GM19397 (cell line): ENCODE measurements around the gene MCF2L2.
"Not testable (repeated sequence)": the region's sequence is repeated elsewhere in the genome, so short reads cannot be mapped to it uniquely, and the experiment has no call there.

ENCODE experiments used
- ATAC-seq: cut with Tn5 transposase; IDR thresholded peaks from one replicate; pipeline ENCODE4 v1.9.1; 2021; ENCODE audit warnings: mild to moderate bottlenecking, moderate library complexity; ENCODE audit not compliant: unreplicated experiment

MCF2L2 gene

DNA sequence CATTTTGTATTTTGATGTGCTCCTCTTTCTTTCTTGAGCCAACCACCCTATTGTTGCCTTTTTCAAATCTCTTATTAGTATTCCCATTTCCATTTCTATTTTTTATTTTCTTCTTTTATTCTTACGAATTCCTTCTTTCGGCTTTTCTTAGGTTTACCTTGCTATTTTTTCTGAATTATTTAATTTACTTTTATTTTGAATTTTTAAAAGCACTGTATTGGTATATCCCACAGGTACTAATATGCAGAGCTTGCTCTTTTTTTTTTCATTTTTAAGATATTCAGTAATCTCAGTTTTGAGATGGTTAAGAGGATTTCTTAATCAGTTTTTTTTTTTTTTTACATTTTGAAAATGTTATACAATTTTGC, 18.4 kb upstream of the MCF2L2 start:
- ATAC-seq = no peak

GRCh38 chr3:183444748-183445147, 16.3 kb upstream of the MCF2L2 start:
- ATAC-seq = no peak

GRCh38 chr3:183443395-183444385, 15.3 kb upstream of the MCF2L2 start:
- ATAC-seq = no peak

DNA sequence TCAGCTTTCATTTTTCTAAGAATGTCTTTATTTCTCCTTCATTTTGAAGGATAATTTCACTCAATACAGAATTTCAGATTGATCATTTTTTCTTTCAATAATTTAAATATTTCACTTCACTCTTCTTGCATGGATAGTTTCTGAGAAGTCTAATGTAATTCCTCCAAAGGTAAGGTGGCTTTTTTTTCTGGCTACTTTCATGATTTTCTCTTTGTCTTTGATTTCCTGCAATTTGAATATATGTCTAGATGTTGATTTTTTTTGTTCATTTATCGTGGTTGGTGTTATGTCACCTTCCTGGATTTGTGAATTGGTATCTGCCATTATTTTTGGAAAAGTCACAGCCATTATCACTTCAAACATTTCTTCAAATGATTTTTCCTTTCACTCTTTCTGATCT, 14.6 kb upstream of the MCF2L2 start:
- ATAC-seq = no peak

GRCh38 chr3:183440521-183440920, 12.1 kb upstream of the MCF2L2 start:
- ATAC-seq = not testable (repeated sequence)

DNA sequence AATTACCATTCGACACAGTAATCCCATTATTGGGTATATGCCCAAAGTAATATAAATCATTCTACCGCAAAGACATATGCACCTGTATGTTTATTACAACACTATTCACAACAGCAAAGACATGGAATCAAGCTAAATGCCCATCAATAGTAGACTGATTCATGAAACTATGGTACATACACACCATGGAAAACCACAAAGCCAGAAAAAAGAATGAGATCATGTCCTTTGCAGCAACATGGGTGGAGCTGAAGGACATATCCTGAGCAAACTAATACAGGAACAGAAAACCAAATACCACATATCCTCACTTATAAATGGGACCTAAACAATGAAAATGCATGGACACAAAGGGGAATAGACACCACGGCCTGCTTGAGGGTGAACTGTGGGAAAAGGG, 11.1 kb upstream of the MCF2L2 start:
- no peak for ATAC-seq

DNA sequence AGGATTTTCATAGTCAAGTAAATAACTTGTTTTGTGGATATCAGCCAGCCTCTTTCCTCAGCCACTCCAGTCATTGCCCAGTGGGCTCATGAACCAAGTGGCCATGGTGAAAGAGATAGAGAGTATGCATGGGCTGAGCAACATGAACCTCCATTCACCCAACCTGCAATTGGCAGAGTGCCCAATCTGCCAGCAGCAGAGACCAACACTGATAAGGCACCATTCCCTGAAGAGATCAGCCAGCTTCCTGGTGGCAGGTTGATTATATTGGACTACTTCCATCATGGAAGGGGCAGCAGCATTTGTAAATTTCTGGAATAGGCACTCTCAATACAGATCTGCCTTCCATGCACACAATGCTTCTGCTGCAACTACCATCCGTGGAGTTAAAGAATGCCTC, 10.3 kb upstream of the MCF2L2 start:
- no peak for ATAC-seq

DNA sequence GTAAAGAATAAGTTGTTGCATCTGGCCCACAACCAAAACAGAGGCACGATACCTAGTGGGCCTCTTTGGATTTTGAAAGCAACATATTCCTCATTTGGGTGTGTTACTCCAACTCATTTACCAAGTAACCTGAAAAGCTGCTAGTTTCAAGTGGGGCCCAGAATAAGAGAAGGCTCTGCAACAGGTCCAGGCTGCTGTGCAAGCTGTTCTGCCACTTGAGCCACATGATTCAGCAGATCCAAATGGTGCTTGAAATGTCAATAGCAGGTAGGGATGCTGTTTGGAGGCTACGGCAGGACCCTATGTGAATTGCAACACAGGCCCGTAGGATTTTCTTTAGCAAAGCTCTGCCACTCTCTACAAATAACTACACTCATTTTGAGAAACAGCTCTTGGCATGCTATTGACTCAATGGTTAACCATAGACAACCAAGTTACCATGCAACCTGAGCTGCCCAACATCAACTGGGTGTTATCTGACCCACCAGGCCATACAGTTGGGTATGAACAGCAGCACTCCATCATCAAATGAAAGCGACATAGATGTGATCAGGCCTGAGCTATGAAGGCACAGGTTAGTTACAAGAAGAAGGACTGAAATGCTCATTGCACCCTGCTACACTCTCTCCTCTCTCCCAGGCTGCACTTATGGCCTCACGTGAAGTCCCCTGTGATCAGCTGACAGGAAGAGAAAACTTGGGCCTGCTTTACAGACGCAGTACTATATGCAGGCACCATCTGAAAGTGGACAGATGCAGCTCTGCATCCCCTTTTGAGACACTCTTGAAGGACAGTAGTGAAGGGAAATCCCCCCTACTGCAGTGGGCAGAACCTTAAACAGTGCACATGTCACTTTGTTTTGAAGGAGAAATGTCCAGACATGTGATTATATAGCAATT, 9.5 kb upstream of the MCF2L2 start:
- no peak for ATAC-seq

GRCh38 chr3:183437061-183437460, 8.6 kb upstream of the MCF2L2 start:
- no peak for ATAC-seq

- ATAC-seq = peak; percentile 68
These were observed 7.2 kb upstream of the MCF2L2 start for GRCh38 chr3:183435661-183436060.

DNA sequence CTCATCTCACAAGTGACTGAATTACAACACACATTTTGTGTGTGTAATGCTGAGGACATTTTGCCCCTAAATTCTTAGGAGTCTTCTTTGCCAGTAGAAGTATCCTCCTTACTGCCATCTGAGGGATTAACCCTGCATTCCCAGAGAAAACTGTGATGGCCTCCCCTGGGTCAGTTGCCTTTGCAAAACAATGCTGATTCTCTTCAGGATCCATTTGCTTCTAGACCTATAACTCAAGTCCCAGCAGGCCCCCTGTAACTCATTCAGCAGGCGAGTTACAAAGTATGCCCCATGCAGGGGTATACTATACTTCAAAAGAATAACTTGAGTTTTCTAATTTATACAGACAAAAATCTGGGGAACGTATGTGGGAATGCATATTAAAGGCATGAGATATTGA, 6.6 kb upstream of the MCF2L2 start:
- ATAC-seq = no peak

DNA sequence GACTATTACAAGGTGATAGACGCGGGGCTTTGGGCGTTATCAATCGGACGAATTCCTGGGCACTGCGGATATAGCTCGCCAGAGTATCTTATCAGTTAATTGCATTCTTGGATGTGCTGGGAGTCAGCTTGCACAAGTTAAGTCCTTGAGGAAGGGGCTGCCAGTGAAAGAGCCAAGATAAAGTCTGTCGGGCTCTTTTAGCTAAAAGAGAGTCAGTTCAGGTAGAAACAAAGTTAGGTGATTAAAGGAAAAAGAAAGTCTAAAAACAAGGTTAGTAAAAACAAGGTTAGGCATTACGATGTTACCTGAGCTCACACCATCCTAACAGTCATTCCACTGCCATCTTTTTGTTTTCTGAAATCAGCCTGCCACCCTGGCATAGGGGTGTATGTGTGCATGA, 6.1 kb upstream of the MCF2L2 start:
- no peak for ATAC-seq

DNA sequence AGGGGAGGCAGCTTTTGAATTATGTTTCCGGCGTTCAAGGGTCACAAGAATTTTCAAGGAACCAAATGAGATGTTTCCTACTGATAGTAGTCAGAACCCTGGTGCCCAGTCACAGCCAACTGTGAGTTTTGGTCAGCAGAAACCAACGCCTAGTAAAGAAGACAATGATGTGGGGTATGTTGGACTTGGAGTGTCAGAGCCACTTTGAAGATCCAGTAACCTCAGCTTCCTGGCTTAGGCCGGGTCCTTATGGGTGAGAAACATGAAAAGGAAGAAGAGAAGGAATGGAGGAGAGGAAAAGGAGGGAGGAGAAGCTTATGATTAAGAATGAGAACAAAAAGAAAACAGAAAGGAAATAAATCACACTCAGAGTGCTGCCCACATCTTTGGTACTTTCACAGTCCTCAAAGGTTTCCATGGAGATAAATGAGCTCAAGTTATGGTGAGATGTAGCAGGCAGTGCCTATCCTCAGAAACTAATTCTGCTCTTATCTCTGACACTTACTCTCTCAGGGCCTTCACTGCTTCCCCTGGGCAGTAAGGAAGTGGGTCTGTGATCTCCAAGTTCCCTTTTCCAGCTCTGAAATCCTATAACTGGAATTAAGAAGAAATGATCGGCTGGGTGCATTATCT, 2.0 kb upstream of the MCF2L2 start:
- no peak for ATAC-seq

- no peak for ATAC-seq
These were observed 458 bp downstream of the MCF2L2 start for GRCh38 chr3:183427876-183428446.

- no peak for ATAC-seq
These were observed 1.1 kb downstream of the MCF2L2 start for GRCh38 chr3:183427196-183427875.

GRCh38 chr3:183418807-183419206, 9.6 kb downstream of the MCF2L2 start:
- not testable (repeated sequence) for ATAC-seq

GRCh38 chr3:183411216-183411922, 17.1 kb downstream of the MCF2L2 start:
- ATAC-seq = no peak

DNA sequence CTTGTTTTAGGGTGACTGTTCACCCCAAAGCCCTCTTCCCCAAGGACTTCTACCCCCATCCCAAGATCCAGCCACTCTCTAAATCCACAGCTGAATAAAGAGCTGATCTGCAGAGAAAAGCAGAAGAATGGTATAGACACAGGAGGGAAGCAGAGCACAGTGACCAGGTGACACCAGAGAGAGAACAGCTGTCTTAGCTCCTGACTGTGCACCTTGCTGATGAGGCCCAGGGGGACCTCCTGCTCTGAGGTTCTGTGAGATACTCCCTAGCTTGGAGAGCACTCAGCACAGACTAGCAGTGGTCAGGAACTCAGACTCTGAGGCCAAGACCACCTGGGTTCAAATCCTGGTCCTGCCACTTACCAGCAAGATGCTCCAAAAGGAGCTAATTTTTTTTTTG, 17.7 kb downstream of the MCF2L2 start:
- ATAC-seq = no peak

DNA sequence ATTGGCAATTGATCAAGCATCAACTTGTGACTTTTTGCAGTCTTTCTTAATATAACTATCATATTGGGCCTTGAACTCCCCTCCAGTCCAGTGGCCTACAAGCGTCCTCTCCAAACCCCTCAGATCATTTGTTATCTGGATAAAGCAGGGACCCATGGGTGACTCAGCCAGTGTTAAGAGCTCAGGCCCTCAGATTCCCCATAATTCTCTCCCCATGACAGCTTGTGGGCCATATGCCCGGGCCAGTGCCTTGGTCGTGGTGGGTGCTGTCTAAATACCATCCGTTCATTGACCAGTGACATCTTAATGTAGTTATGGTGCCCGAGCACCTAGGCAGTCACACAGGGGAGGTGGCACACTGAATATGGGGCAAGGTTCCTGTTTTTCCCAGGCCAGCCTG, 18.1 kb downstream of the MCF2L2 start:
- ATAC-seq = no peak

DNA sequence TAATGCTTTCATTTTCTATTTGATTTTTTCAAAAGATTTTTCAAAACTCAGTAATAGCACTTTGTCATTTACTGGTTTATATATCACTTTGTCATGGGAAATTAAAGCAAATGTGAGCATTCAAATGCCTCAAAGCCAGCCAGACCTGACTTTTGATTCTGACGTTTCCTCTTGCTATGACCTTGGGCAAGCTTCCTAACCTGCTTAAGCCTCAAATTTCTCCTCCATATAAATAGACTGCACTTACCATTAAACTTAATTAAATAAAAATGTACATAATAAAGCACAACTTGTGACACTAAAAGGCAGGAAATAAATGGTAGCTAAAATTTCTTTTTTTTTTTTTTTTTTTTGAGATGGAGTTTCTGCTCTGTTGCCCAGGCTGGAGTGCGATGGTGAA, 19.2 kb downstream of the MCF2L2 start:
- no peak for ATAC-seq
